A673 (cell line): ENCODE data around the gene C3. TPM values are rescaled to one million over a fixed set of nuclear protein-coding genes. Genes with fewer than 3 reads are reported as not detected.
"Not testable (repeated sequence)": the region's sequence is repeated elsewhere in the genome, so short reads cannot be mapped to it uniquely, and the experiment has no call there.

Source experiments
- BruUV-seq: library from RNA; stranded (reverse); fragments of 400-500 nt; replicated peaks from 2 replicates; lab custom pipeline; 2021; lab: Mats Ljungman, UMichigan
- CTCF ChIA-PET: fragments of 300-600 bp; sonication (Branson Sonifier 250); formaldehyde crosslinking; loops from one replicate; lab custom pipeline; 2022; ENCODE audit warnings: antibody characterized with exemption; lab: Charles Lee
- POLR2A ChIA-PET: fragments of 300-600 bp; sonication (Branson Sonifier 250); formaldehyde crosslinking; loops from one replicate; lab custom pipeline; 2022; ENCODE audit warnings: antibody characterized with exemption; ENCODE audit not compliant: low non-redundant PET; lab: Charles Lee
- DNase-seq: peaks from one replicate; pipeline ENCODE4 v3.0.0-alpha.2; 2015; ENCODE audit warnings: low spot score
- H3K27ac ChIP-seq: fragments of 200-600 bp; sonication (generic); 2 replicates; pipeline ENCODE4 v1.5.1; 2016; ENCODE audit warnings: mixed run types, low read depth, mild to moderate bottlenecking, mixed read lengths, antibody characterized with exemption, low read length; ENCODE audit not compliant: poor library complexity, severe bottlenecking
- H3K27me3 ChIP-seq: fragments of 200-600 bp; sonication (generic); replicated peaks from 2 replicates; pipeline ENCODE4 v1.6.1; 2017; ENCODE audit warnings: mixed run types, low read depth, mild to moderate bottlenecking, mixed read lengths, antibody characterized with exemption, low read length; ENCODE audit not compliant: insufficient read depth, poor library complexity
- H3K36me3 ChIP-seq: fragments of 200-600 bp; sonication (generic); 2 replicates; pipeline ENCODE4 v1.6.1; 2016; ENCODE audit warnings: mixed run types, mild to moderate bottlenecking, mixed read lengths, antibody characterized with exemption, low read length; ENCODE audit not compliant: insufficient read depth, poor library complexity, severe bottlenecking
- H3K4me1 ChIP-seq: fragments of 200-600 bp; sonication (generic); 2 replicates; pipeline ENCODE4 v1.6.1; 2017; ENCODE audit warnings: mixed run types, mild to moderate bottlenecking, mixed read lengths, antibody characterized with exemption, low read length; ENCODE audit not compliant: insufficient read depth, poor library complexity, severe bottlenecking
- H3K4me3 ChIP-seq: fragments of 200-600 bp; sonication (generic); 2 replicates; pipeline ENCODE4 v1.5.1; 2016; ENCODE audit warnings: low read depth, mixed run types, mild to moderate bottlenecking, mixed read lengths, low read length; ENCODE audit not compliant: poor library complexity, severe bottlenecking
- H3K9me3 ChIP-seq: fragments of 200-600 bp; sonication (generic); 2 replicates; pipeline ENCODE4 v1.6.1; 2016; ENCODE audit warnings: mixed run types, low read depth, mild to moderate bottlenecking, mixed read lengths, antibody characterized with exemption, low read length; ENCODE audit not compliant: poor library complexity, severe bottlenecking
- CTCF ChIP-seq: fragments of 300-800, 200-600 bp; sonication (generic); conservative IDR thresholded peaks from 2 replicates; pipeline ENCODE4 v1.5.1; 2017; ENCODE audit warnings: low read depth, mild to moderate bottlenecking, antibody characterized with exemption, low read length, moderate library complexity, mixed read lengths
- EZH2 ChIP-seq: fragments of 200-600 bp; sonication (generic); IDR thresholded peaks from 2 replicates; pipeline ENCODE4 v1.6.1; 2017; ENCODE audit warnings: borderline replicate concordance, low read depth, mild to moderate bottlenecking, mixed read lengths, antibody characterized with exemption, low read length; ENCODE audit not compliant: poor library complexity, severe bottlenecking
- intact Hi-C: fragments of 100-400 bp; cut with micrococcal nuclease; formaldehyde crosslinking; loops from one replicate; pipeline ENCODE4 v1.10.0; 2022; ENCODE audit not compliant: unreplicated experiment
- total RNA-seq: library from RNA; stranded (reverse); gene quantifications from 2 replicates; pipeline ENCODE4 v1.2.3, GENCODE V29; 2021

C3 gene
- total RNA-seq, 1 experiment from 2014 or later, result 1.8 TPM

DNA sequence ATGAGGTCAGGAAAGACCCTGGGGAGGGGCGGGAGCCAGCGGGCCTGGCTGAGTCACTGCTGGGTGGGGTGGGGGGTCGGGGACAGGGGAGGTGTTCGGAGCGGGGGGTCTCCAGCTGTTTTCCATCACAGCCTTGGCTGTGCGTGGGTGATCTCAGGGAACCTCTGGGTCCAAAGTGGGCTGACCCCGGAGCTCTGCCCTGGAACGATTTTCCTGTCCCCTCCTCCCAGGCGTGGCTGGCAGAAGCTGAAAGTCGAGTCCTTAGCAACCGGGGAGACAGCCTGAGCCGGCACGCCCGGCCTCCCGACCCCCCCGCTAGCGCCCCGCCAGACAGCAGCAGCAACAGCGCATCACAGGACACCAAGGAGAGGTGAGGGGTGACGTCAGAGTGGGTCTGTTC lies 29.6 kb upstream of the C3 start:
- intact Hi-C loops, result loop anchor here (5.0 kb wide), 1 partner anchor 233 kb away; no protein-coding TSS in a partner anchor
- TF ChIP-seq EZH2 (no peak), CTCF (no peak)

GRCh38 chr19:6748543-6748942 lies 28.1 kb upstream of the C3 start:
- intact Hi-C loops, H3K27me3 ChIP-seq, H3K27ac ChIP-seq, BruUV-seq, POLR2A ChIA-PET, H3K9me3 ChIP-seq, CTCF ChIA-PET, H3K4me3 ChIP-seq, DNase-seq: not testable (repeated sequence)
- peaks cover 24% of the 10 kb centered on the region for H3K4me1 ChIP-seq
- H3K36me3 ChIP-seq, result peaks cover 88% of the 10 kb centered on the region

More for the DNA sequence above, 29.6 kb upstream of the C3 start:
- POLR2A ChIA-PET, result no interaction called here
- CTCF ChIA-PET, result no interaction called here
- no peak for DNase-seq
- H3K27me3 ChIP-seq, result no peaks in the 10 kb centered on the region
- no peaks in the 10 kb centered on the region for H3K9me3 ChIP-seq
- H3K36me3 ChIP-seq, result peaks cover 73% of the 10 kb centered on the region
- no peak overlapping the region for H3K4me3 ChIP-seq
- no TSS peak for BruUV-seq
- H3K27ac ChIP-seq, result no peak overlapping the region
- H3K4me1 ChIP-seq, result peaks cover 9% of the 10 kb centered on the region

- intact Hi-C loops, result no loop called here
Measured at GRCh38 chr19:6745965-6746364, 25.5 kb upstream of the C3 start.

More at GRCh38 chr19:6745965-6746364, 25.5 kb upstream of the C3 start:
- no peak for DNase-seq
- no peak overlapping the region for H3K27ac ChIP-seq
- H3K4me3 ChIP-seq, result no peak overlapping the region
- CTCF ChIA-PET, result no interaction called here
- H3K9me3 ChIP-seq, result no peaks in the 10 kb centered on the region
- peaks cover 29% of the 10 kb centered on the region for H3K4me1 ChIP-seq
- POLR2A ChIA-PET, result no interaction called here
- H3K36me3 ChIP-seq, result peaks cover 84% of the 10 kb centered on the region
- no peak for TF ChIP-seq EZH2
- no peak for TF ChIP-seq CTCF
- BruUV-seq, result no TSS peak
- H3K27me3 ChIP-seq, result no peaks in the 10 kb centered on the region
